Caco-2 (cell line): ENCODE results near the gene BRAT1. TPM values are rescaled to one million over a fixed set of nuclear protein-coding genes. Genes with fewer than 3 reads are reported as not detected.

Experiments used
- BruUV-seq: library from RNA; stranded (reverse); fragments of 400-500 nt; replicated peaks from 2 replicates; lab custom pipeline; 2021; lab: Mats Ljungman, UMichigan
- CTCF ChIA-PET: fragments of 300-600 bp; sonication (Branson Sonifier 250); formaldehyde crosslinking; loops from one replicate; lab custom pipeline; 2022; ENCODE audit warnings: antibody characterized with exemption; lab: Charles Lee
- POLR2A ChIA-PET: fragments of 300-600 bp; sonication (Branson Sonifier 250); formaldehyde crosslinking; loops from one replicate; lab custom pipeline; 2022; ENCODE audit warnings: antibody characterized with exemption; lab: Charles Lee
- DNase-seq, 2 experiments: peaks; one replicate each; pipeline versions ENCODE4 v3.0.0 to v3.0.0-alpha.2; 2020 to 2022
- H3K27me3 ChIP-seq: replicated peaks from 2 replicates; pipeline ENCODE4 v1.6.0; 2011; ENCODE audit warnings: low read length; ENCODE audit not compliant: control insufficient read depth, insufficient read depth
- H3K36me3 ChIP-seq: 2 replicates; pipeline ENCODE4 v1.5.1; 2011; ENCODE audit warnings: low read length; ENCODE audit not compliant: control insufficient read depth, insufficient read depth
- H3K4me1 ChIP-seq: fragments of 250-450 bp; sonication (Bioruptor Pico); 2 replicates; pipeline ENCODE4 v1.5.1; 2020; ENCODE audit warnings: mild to moderate bottlenecking
- H3K4me3 ChIP-seq: 2 replicates; pipeline ENCODE4 v1.5.1; 2011; ENCODE audit warnings: low read depth, mild to moderate bottlenecking, control low read depth, low read length
- H3K9me3 ChIP-seq: fragments of 250-450 bp; sonication (Bioruptor Pico); 2 replicates; pipeline ENCODE4 v1.5.1; 2020; ENCODE audit warnings: mild to moderate bottlenecking, moderate library complexity
- H3K27ac Mint-ChIP-seq: one replicate; pipeline ENCODE4 v1.8.0; 2022; ENCODE audit warnings: mixed read lengths; ENCODE audit not compliant: unreplicated experiment
- H3K27me3 Mint-ChIP-seq: one replicate; pipeline ENCODE4 v1.8.0; 2022; ENCODE audit warnings: mixed read lengths; ENCODE audit not compliant: insufficient read depth, unreplicated experiment
- H3K36me3 Mint-ChIP-seq: one replicate; pipeline ENCODE4 v1.8.0; 2022; ENCODE audit warnings: mild to moderate bottlenecking, mixed read lengths; ENCODE audit not compliant: insufficient read depth, unreplicated experiment
- H3K4me1 Mint-ChIP-seq: one replicate; pipeline ENCODE4 v1.8.0; 2022; ENCODE audit warnings: low read depth, mixed read lengths; ENCODE audit not compliant: unreplicated experiment
- H3K4me3 Mint-ChIP-seq: one replicate; pipeline ENCODE4 v1.8.0; 2022; ENCODE audit warnings: mild to moderate bottlenecking, moderate library complexity, mixed read lengths; ENCODE audit not compliant: unreplicated experiment
- H3K9me3 Mint-ChIP-seq: one replicate; pipeline ENCODE4 v1.8.0; 2022; ENCODE audit warnings: mixed read lengths; ENCODE audit not compliant: unreplicated experiment
- intact Hi-C: fragments of 100-400 bp; cut with micrococcal nuclease; formaldehyde crosslinking; loops from one replicate; pipeline ENCODE4 v1.10.0; 2022; ENCODE audit not compliant: unreplicated experiment
- total RNA-seq: library from RNA; stranded (reverse); gene quantifications from 2 replicates; pipeline ENCODE4 v1.2.3, GENCODE V29; 2022
- TF ChIP-seq, protein P1 (sequence below), 2 experiments: fragments of 200-600 bp in 1 of 2; IDR thresholded peaks; 1 replicate in 1 of 2; 2 replicates in 1 of 2; pipeline versions ENCODE4 v1.5.1 to v1.8.0; 2011 to 2022; ENCODE audit warnings: antibody characterized with exemption in 1 of 2, control low read depth in 1 of 2, inconsistent platforms in 1 of 2, low read depth in 1 of 2, low read length in 1 of 2, mild to moderate bottlenecking in 1 of 2, moderate library complexity in 1 of 2; ENCODE audit not compliant: insufficient read depth in 1 of 2, severe bottlenecking in 1 of 2, unreplicated experiment in 1 of 2

The BRAT1 gene
- total RNA-seq, 1 experiment from 2014 or later = 33.5 TPM

DNA sequence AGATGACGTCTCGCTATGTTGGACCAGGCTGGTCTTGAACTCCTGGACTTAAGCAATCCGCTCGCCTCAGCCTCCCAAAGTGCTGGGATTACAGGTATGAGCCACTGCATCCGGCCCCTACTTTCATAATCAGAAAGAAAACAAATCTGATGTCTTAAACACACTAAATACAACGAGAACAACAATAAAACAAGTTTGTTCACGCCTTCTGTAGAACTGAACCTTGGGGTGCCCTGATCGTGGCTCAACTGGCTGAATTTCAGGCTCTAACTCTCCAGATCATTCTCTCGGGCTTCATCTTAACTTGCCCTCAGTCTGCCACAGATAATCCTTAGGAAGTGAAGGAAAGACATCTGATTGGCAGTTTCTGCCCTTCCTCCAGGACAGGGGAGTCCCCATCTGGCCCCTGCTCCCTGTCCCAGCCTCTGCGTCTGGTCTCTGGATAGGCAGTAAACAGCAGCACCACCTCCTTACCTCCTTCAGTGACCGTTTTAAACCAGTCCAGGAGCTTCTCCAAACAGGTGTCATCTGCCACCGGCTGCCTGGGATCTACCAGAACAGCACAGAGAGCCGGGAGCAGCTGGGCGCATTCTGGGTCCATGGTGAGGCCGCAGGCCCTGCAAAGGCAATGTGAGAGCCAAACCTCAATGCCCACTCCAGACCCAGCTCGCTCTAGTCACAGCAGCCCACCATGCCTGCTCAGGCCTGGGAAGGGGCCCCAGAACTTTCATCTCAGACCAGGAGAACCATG lies 1.3 kb downstream of the BRAT1 start:
- H3K9me3 ChIP-seq = no peaks in the 10 kb centered on the region
- BruUV-seq = no TSS peak
- POLR2A ChIA-PET = interaction anchor here (0.5 kb wide), 1 partner anchor 95 kb away, joined by 3 read pairs; no protein-coding TSS in a partner anchor
- Mint-ChIP-seq H3K9me3 (no peaks in the 10 kb centered on the region), H3K27me3 (no peaks in the 10 kb centered on the region), H3K36me3 (peaks cover 36% of the 10 kb centered on the region), H3K4me1 (no peaks in the 10 kb centered on the region), H3K4me3 (peak overlapping the region; percentile 84), H3K27ac (peak overlapping the region; percentile 89)
- CTCF ChIA-PET = interaction anchor here (0.6 kb wide), 1 partner anchor 802 kb away, joined by 3 read pairs; no protein-coding TSS in a partner anchor
- H3K4me3 ChIP-seq = peak overlapping the region; percentile 93
- TF ChIP-seq, protein P1, sequence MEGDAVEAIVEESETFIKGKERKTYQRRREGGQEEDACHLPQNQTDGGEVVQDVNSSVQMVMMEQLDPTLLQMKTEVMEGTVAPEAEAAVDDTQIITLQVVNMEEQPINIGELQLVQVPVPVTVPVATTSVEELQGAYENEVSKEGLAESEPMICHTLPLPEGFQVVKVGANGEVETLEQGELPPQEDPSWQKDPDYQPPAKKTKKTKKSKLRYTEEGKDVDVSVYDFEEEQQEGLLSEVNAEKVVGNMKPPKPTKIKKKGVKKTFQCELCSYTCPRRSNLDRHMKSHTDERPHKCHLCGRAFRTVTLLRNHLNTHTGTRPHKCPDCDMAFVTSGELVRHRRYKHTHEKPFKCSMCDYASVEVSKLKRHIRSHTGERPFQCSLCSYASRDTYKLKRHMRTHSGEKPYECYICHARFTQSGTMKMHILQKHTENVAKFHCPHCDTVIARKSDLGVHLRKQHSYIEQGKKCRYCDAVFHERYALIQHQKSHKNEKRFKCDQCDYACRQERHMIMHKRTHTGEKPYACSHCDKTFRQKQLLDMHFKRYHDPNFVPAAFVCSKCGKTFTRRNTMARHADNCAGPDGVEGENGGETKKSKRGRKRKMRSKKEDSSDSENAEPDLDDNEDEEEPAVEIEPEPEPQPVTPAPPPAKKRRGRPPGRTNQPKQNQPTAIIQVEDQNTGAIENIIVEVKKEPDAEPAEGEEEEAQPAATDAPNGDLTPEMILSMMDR (IDR thresholded peaks at IDR 0.05; ENCODE audit: insufficient read depth in 1 of 2, low read depth in 1 of 2, low read length in 1 of 2, severe bottlenecking in 1 of 2, unreplicated experiment in 1 of 2) = no peak
- H3K27me3 ChIP-seq = no peaks in the 10 kb centered on the region
- DNase-seq = no peak
- intact Hi-C loops = loop anchor here (10.0 kb wide), 1 partner anchor 149 kb away; the partner anchor contains the start of gene CHST12
- peaks cover 7% of the 10 kb centered on the region; the same call in 1 of the 2 replicates for H3K4me1 ChIP-seq
- H3K36me3 ChIP-seq = no peaks in the 10 kb centered on the region

DNA sequence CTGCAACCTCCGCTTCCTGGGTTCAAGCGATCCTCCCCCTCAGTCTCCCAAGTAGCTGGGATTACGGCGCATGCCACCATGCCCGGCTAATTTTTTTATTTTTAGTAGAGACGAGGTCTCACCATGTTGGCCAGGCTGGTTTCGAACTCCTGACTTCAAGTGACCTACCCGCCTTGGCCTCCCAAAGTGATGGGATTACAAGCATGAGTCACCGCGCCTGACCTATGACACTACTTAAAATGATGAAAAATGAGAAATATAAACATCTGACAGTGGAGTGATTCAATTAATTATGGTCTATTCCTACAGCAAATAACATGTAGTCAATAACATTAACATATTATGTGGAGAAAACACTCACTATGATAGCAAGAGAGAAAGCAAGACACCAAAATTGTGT lies 2.2 kb downstream of the BRAT1 start:
- peaks cover 41% of the 10 kb centered on the region for H3K36me3 Mint-ChIP-seq
- H3K4me3 Mint-ChIP-seq = no peak overlapping the region
- CTCF ChIA-PET = interaction anchor here (0.6 kb wide), 1 partner anchor 801 kb away, joined by 3 read pairs; no protein-coding TSS in a partner anchor
- no peaks in the 10 kb centered on the region for H3K9me3 ChIP-seq
- no peaks in the 10 kb centered on the region for H3K27me3 ChIP-seq
- H3K9me3 Mint-ChIP-seq = no peaks in the 10 kb centered on the region
- intact Hi-C loops = loop anchor here (10.0 kb wide), 1 partner anchor 148 kb away; the partner anchor contains the start of gene CHST12
- TF ChIP-seq, protein P1 (IDR thresholded peaks at IDR 0.05; ENCODE audit: insufficient read depth in 1 of 2, low read depth in 1 of 2, low read length in 1 of 2, severe bottlenecking in 1 of 2, unreplicated experiment in 1 of 2) = no peak
- BruUV-seq = no TSS peak
- DNase-seq = no peak
- H3K4me3 ChIP-seq = no peak overlapping the region
- H3K27ac Mint-ChIP-seq = no peak overlapping the region
- H3K4me1 Mint-ChIP-seq = no peaks in the 10 kb centered on the region
- POLR2A ChIA-PET = no interaction called here
- H3K36me3 ChIP-seq = no peaks in the 10 kb centered on the region
- H3K4me1 ChIP-seq = peaks cover 7% of the 10 kb centered on the region; the same call in 1 of the 2 replicates
- no peaks in the 10 kb centered on the region for H3K27me3 Mint-ChIP-seq

DNA sequence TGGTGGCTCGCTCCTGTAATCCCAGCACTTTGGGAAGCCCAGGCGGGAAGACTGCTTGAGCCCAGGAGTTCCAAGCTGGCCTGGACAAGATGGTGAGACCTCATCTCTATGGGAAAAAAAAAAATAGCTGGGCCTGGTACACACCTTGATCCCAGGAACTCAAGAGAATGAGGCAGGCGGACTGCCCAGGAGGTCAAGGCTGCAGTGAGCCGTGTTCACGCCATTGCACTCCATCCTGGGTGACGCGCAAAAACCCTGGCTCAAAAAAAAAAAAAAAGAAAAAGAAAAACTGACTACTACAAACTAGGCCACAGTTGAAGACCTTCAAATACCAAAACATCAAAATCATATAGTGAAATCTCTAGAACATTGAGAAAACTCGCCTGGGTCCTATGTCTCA lies 3.9 kb downstream of the BRAT1 start:
- intact Hi-C loops = loop anchor here (10.0 kb wide), 1 partner anchor 147 kb away; the partner anchor contains the start of gene CHST12
- H3K4me3 Mint-ChIP-seq = no peak overlapping the region
- H3K4me1 ChIP-seq = 0 out of 2 replicates have a peak, but pooled peaks cover 7% of the 10 kb centered on the region
- H3K9me3 ChIP-seq = no peaks in the 10 kb centered on the region
- DNase-seq = no peak
- H3K4me3 ChIP-seq = no peak overlapping the region
- H3K27me3 ChIP-seq = no peaks in the 10 kb centered on the region
- H3K4me1 Mint-ChIP-seq = no peaks in the 10 kb centered on the region
- H3K27me3 Mint-ChIP-seq = no peaks in the 10 kb centered on the region
- no peaks in the 10 kb centered on the region for H3K9me3 Mint-ChIP-seq
- ChIA-PET POLR2A (no interaction called here), CTCF (no interaction called here)
- TF ChIP-seq, protein P1 (IDR thresholded peaks at IDR 0.05; ENCODE audit: insufficient read depth in 1 of 2, low read depth in 1 of 2, low read length in 1 of 2, severe bottlenecking in 1 of 2, unreplicated experiment in 1 of 2) = no peak
- H3K36me3 Mint-ChIP-seq = peaks cover 58% of the 10 kb centered on the region
- BruUV-seq = no TSS peak
- no peak overlapping the region for H3K27ac Mint-ChIP-seq
- H3K36me3 ChIP-seq = no peaks in the 10 kb centered on the region; the same call in 1 of the 2 replicates
